DMS79 treated with DMSO at 0.1 percent for 48 hours (cell line): ENCODE measurements around the gene BCR.
A peak's percentile ranks its signal among the peaks of the same experiment; 100 is the strongest.

Experiments
- DNase-seq: peaks from one replicate; lab custom pipeline; 2025; lab: John Stamatoyannopoulos, UW

The BCR gene

GRCh38 chr22:23199159-23199558 lies 18.9 kb downstream of the BCR start:
- no peak for DNase-seq

- no peak for DNase-seq
Observed at GRCh38 chr22:23200898-23201297, 20.6 kb downstream of the BCR start.

- no peak for DNase-seq
Observed at GRCh38 chr22:23202812-23203451, 22.6 kb downstream of the BCR start.

- DNase-seq: no peak
Observed at GRCh38 chr22:23203452-23204124, 23.3 kb downstream of the BCR start.

GRCh38 chr22:23204125-23204488 lies 23.8 kb downstream of the BCR start:
- DNase-seq: no peak

- DNase-seq: peak; percentile 58
Observed at GRCh38 chr22:23204541-23205157, 24.3 kb downstream of the BCR start.

GRCh38 chr22:23205339-23206049 lies 25.2 kb downstream of the BCR start:
- no peak for DNase-seq

- no peak for DNase-seq
Observed at GRCh38 chr22:23206915-23207314, 26.6 kb downstream of the BCR start.

GRCh38 chr22:23207729-23208393 lies 27.6 kb downstream of the BCR start:
- peak; percentile 57 for DNase-seq

GRCh38 chr22:23210428-23211170 lies 30.3 kb downstream of the BCR start:
- no peak for DNase-seq

GRCh38 chr22:23211622-23212021 lies 31.3 kb downstream of the BCR start:
- no peak for DNase-seq

- DNase-seq: peak; percentile 60
Observed at GRCh38 chr22:23212061-23213021, 32.0 kb downstream of the BCR start.

GRCh38 chr22:23213022-23213555 lies 32.8 kb downstream of the BCR start:
- DNase-seq: no peak

- no peak for DNase-seq
Observed at GRCh38 chr22:23213581-23214334, 33.4 kb downstream of the BCR start.

GRCh38 chr22:23214398-23214797 lies 34.1 kb downstream of the BCR start:
- DNase-seq: no peak

GRCh38 chr22:23215294-23216241 lies 35.3 kb downstream of the BCR start:
- DNase-seq: no peak

- no peak for DNase-seq
Observed at GRCh38 chr22:23216461-23217170, 36.3 kb downstream of the BCR start.
